ENCODE data around the gene PTTG1IP. TPM values are rescaled to one million over a fixed set of nuclear protein-coding genes. Genes with fewer than 3 reads are reported as not detected.
A peak's percentile ranks its signal among the peaks of the same experiment; 100 is the strongest.

Gene PTTG1IP, protein sequence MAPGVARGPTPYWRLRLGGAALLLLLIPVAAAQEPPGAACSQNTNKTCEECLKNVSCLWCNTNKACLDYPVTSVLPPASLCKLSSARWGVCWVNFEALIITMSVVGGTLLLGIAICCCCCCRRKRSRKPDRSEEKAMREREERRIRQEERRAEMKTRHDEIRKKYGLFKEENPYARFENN
- total RNA-seq (100 to 1,000 TPM in 4 of 5 donors, 10 to 100 TPM in 1; 85.7 to 253 (median 164) TPM), polyA plus RNA-seq (10 to 100 TPM; 61.3 to 96.3 (median 75.8) TPM)
- long read RNA-seq, donor 1, transcript PTTG1IP-201 (6 exons, 2,760 nt), result major isoform, 56 of 132 reads
- long read RNA-seq, donor 1, partial matches to known transcripts, result 75 of 132 reads
- long read RNA-seq, donor 1, other reads (novel, unspliced or antisense), result 0 of 132 reads
- long read RNA-seq, donor 2, transcript PTTG1IP-201 (6 exons, 2,760 nt), result major isoform, 59 of 118 reads
- long read RNA-seq, donor 2, partial matches to known transcripts, result 59 of 118 reads
- long read RNA-seq, donor 2, other reads (novel, unspliced or antisense), result 0 of 118 reads
- long read RNA-seq, donor 3, transcript PTTG1IP-201 (6 exons, 2,760 nt), result major isoform, 36 of 75 reads
- long read RNA-seq, donor 3, partial matches to known transcripts, result 39 of 75 reads
- long read RNA-seq, donor 3, other reads (novel, unspliced or antisense), result 0 of 75 reads
- long read RNA-seq, donor 4, transcript PTTG1IP-201 (6 exons, 2,760 nt), result major isoform, 7 of 7 reads
- long read RNA-seq, donor 4, partial matches to known transcripts, result 0 of 7 reads
- long read RNA-seq, donor 4, other reads (novel, unspliced or antisense), result 0 of 7 reads
- long read RNA-seq, donor 5, transcript PTTG1IP-201 (6 exons, 2,760 nt), result major isoform, 54 of 104 reads
- long read RNA-seq, donor 5, partial matches to known transcripts, result 50 of 104 reads
- long read RNA-seq, donor 5, other reads (novel, unspliced or antisense), result 0 of 104 reads
- long read RNA-seq, donor 6, transcript PTTG1IP-201 (6 exons, 2,760 nt), result major isoform, 260 of 503 reads
- long read RNA-seq, donor 6, partial matches to known transcripts, result 243 of 503 reads
- long read RNA-seq, donor 6, other reads (novel, unspliced or antisense), result 0 of 503 reads
- long read RNA-seq, donor 7, transcript PTTG1IP-201 (6 exons, 2,760 nt), result major isoform, 84 of 161 reads
- long read RNA-seq, donor 7, partial matches to known transcripts, result 77 of 161 reads
- long read RNA-seq, donor 7, other reads (novel, unspliced or antisense), result 0 of 161 reads
- long read RNA-seq, donor 8, transcript PTTG1IP-201 (6 exons, 2,760 nt), result major isoform, 60 of 132 reads
- long read RNA-seq, donor 8, partial matches to known transcripts, result 72 of 132 reads
- long read RNA-seq, donor 8, other reads (novel, unspliced or antisense), result 0 of 132 reads
- long read RNA-seq, donor 9, transcript PTTG1IP-201 (6 exons, 2,760 nt), result major isoform, 57 of 119 reads
- long read RNA-seq, donor 9, partial matches to known transcripts, result 62 of 119 reads
- long read RNA-seq, donor 9, other reads (novel, unspliced or antisense), result 0 of 119 reads
- long read RNA-seq, donor 10, transcript PTTG1IP-201 (6 exons, 2,760 nt), result major isoform, 28 of 33 reads
- long read RNA-seq, donor 10, partial matches to known transcripts, result 5 of 33 reads
- long read RNA-seq, donor 10, other reads (novel, unspliced or antisense), result 0 of 33 reads

DNA sequence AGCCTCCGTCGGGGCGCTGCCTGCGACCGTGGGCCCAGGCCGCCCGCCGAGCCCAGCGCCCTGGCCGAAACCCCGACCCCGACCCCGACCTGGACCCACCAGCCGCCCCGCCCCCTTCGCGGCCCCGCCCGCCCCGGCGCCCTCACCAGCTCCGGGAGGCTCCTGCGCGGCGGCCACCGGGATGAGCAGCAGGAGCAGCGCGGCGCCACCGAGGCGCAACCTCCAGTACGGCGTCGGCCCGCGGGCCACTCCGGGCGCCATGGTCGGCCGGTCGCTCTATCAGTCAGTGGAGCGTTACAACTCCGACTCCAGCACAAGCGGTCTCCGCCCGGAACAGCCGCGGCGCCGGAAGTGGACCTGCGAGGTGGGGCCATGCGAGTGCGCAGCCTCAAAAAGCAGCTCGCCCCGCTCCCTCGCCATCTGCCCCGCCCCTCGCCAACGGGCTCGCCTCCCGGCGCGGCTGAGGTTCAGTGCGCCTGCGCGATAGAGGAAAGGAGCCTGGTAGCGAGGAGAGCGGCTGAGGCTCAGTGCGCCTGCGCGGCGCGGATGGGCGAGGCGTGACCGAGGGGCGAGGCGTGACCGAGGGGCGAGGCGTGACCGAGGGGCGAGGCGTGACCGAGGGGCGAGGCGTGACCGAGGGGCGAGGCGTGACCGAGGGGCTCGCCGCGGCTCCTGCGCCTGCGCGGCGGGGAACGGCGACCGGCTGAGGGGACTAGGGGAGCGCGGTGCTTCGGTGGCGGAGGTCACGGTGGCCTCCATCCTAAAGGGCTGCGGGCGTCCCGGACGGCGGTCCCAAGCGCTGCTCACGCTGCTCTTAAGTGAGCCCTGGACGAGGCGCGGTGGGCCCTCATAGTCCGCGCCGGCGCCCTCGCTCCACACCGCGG is at the start of gene PTTG1IP:
Gene PTTG1IP (minus strand): TSS at position 335 of the 884 bp plus-strand sequence. CDS start 74 bp downstream, at position 261.
- H3K27me3 ChIP-seq, result no peaks in the 10 kb centered on the region
- peak within 1 kb of the TSS; percentile 91 to 98 (median 95) for H3K4me3 ChIP-seq
- H3K27ac ChIP-seq, result peak within 1 kb of the TSS; percentile 96 to 99 (median 97)
- DNase-seq, result peak; percentile 100
- H3K36me3 ChIP-seq, result no peaks in the 10 kb centered on the region
- intact Hi-C loops (cut with DNase I; ENCODE audit: low total_unique reads), result no loop called here
- H3K9me3 ChIP-seq, result no peaks in the 10 kb centered on the region
- TF ChIP-seq POLR2AphosphoS5 (IDR thresholded peaks at IDR 0.05), result peak; percentile 85 to 95 (median 95)
- peak in 1 of 4 donors; percentile 70 for TF ChIP-seq POLR2A (IDR thresholded peaks at IDR 0.05)
- no peak for TF ChIP-seq CTCF (IDR thresholded peaks at IDR 0.05)
- peaks cover 49 to 66% (median 53%) of the 10 kb centered on the region in 4 donors for H3K4me1 ChIP-seq
- 0 to 1% (median 1%) methylated on average over 27 to 123 of the region's 123 CpGs for WGBS, 5 donors

DNA sequence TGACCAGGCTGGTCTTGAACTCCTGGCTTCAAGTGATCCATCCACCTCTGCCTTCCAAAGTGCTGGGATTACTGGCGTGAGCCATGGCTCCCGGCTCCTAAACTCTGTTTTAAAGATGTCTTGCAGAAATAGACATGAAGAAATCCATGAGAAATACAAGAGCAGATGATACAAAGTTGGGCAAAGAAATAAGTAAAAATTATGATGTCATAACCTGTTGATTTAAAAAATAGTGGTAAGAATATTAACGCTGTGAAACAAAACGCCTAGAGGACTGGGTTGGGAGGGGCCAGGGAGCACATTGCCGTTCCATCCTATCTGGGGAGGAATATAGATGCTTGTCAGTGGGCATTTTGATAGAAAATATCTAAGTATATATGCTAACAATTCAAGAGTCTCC is 48.4 kb upstream of the PTTG1IP start:
- intact Hi-C loops (cut with DNase I; ENCODE audit: low total_unique reads), result no loop called here
- Histone ChIP-seq H3K4me3 (no peak overlapping the region), H3K9me3 (no peaks in the 10 kb centered on the region), H3K27ac (peak overlapping the region in 1 of 5 donors; percentile 63), H3K4me1 (peaks cover 0 to 43% (median 6%) of the 10 kb centered on the region in 4 donors), H3K36me3 (peaks cover 0 to 3% (median 0%) of the 10 kb centered on the region in 4 donors), H3K27me3 (peaks cover 0 to 51% (median 25%) of the 10 kb centered on the region in 3 donors)
- DNase-seq, result no peak
- TF ChIP-seq POLR2AphosphoS5 (IDR thresholded peaks at IDR 0.05) (no peak), EP300 (IDR thresholded peaks at IDR 0.05) (no peak), CTCF (IDR thresholded peaks at IDR 0.05) (no peak), POLR2A (IDR thresholded peaks at IDR 0.05) (no peak)
- WGBS, 5 donors, result 71 to 84% (median 79%) methylated on average over 5 of the region's 5 CpGs

GRCh38 chr21:44920694-44921604 is 47.5 kb upstream of the PTTG1IP start, which contains the start of gene ITGB2:
Gene ITGB2, minus strand, starts transcription at chr21:44920899. Its CDS starts 10,117 bp downstream, at chr21:44910782.
- Histone ChIP-seq H3K4me3 (peak within 1 kb of the TSS; percentile 28 to 52 (median 44)), H3K27ac (peak within 1 kb of the TSS in 4 of 5 donors; percentile 13 to 79 (median 60)), H3K36me3 (peaks cover 0 to 3% (median 0%) of the 10 kb centered on the region in 4 donors), H3K9me3 (no peaks in the 10 kb centered on the region), H3K27me3 (peaks cover 0 to 42% (median 25%) of the 10 kb centered on the region in 3 donors), H3K4me1 (peaks cover 0 to 45% (median 4%) of the 10 kb centered on the region in 4 donors)
- DNase-seq, result peak; percentile 40 to 53
- TF ChIP-seq EP300 (IDR thresholded peaks at IDR 0.05), result no peak
- no peak for TF ChIP-seq POLR2AphosphoS5 (IDR thresholded peaks at IDR 0.05)
- TF ChIP-seq CTCF (IDR thresholded peaks at IDR 0.05), result no peak
- TF ChIP-seq POLR2A (IDR thresholded peaks at IDR 0.05), result no peak
- intact Hi-C loops (cut with DNase I; ENCODE audit: low total_unique reads), result no loop called here
- WGBS, 5 donors, result 54 to 70% (median 61%) methylated on average over 25 to 29 of the region's 29 CpGs

All from stomach (tissue), 19 donors.